Right lobe of liver (tissue), 4 donors: Measurements from ENCODE around the gene CLDN5.

Experiments used
- CTCF ChIP-seq, 4 donors: fragments of 200-600 bp in 3 of 4; fragments of 450-650 bp in 1 of 4; IDR thresholded peaks; one replicate each; pipeline versions ENCODE4 v1.5.1 to v1.8.0; 2016 to 2022; ENCODE audit warnings: antibody characterized with exemption in 4 of 4, mild to moderate bottlenecking in 2 of 4
- POLR2A ChIP-seq: fragments of 450-650 bp; IDR thresholded peaks from one replicate; pipeline ENCODE4 v1.6.1; 2017; ENCODE audit warnings: antibody characterized with exemption, mild to moderate bottlenecking
- donor health status: DM: no; HTN: no; CAD: no.
- donor health status: DM: no; HTN: no; CAD: no.
- donor health status: DM: no; HTN: yes; CAD: no.

GRCh38 chr22:19559956-19560355, 35.7 kb upstream of the CLDN5 start:
- no peak for TF ChIP-seq CTCF (IDR thresholded peaks at IDR 0.05)
- TF ChIP-seq POLR2A: no peak
